Osteocyte (in vitro differentiated cells): ENCODE data around the gene CCNG2. TPM values are rescaled to one million over a fixed set of nuclear protein-coding genes. Genes with fewer than 3 reads are reported as not detected.

ENCODE experiments used
- DNase-seq: peaks from one replicate; pipeline ENCODE4 v3.0.0; 2021; ENCODE audit warnings: mixed read lengths; ENCODE audit not compliant: unreplicated experiment; ENCODE audit errors: extremely low spot score
- H3K27ac Mint-ChIP-seq: one replicate; pipeline ENCODE4 v1.8.0; 2021; ENCODE audit warnings: mild to moderate bottlenecking, mixed read lengths; ENCODE audit not compliant: unreplicated experiment
- H3K27me3 Mint-ChIP-seq: one replicate; pipeline ENCODE4 v1.8.0; 2021; ENCODE audit warnings: mixed read lengths; ENCODE audit not compliant: unreplicated experiment
- H3K36me3 Mint-ChIP-seq: one replicate; pipeline ENCODE4 v1.8.0; 2021; ENCODE audit warnings: mixed read lengths; ENCODE audit not compliant: unreplicated experiment
- H3K4me1 Mint-ChIP-seq: one replicate; pipeline ENCODE4 v1.8.0; 2021; ENCODE audit warnings: mixed read lengths; ENCODE audit not compliant: unreplicated experiment
- H3K4me3 Mint-ChIP-seq: one replicate; pipeline ENCODE4 v1.8.0; 2021; ENCODE audit warnings: mild to moderate bottlenecking, moderate library complexity, mixed read lengths; ENCODE audit not compliant: unreplicated experiment
- H3K9me3 Mint-ChIP-seq: one replicate; pipeline ENCODE4 v1.8.0; 2021; ENCODE audit warnings: mixed read lengths; ENCODE audit not compliant: unreplicated experiment
- total RNA-seq: library from RNA; stranded (reverse); gene quantifications from 2 replicates; pipeline ENCODE4 v1.2.1, GENCODE V29; 2021
- TF ChIP-seq, protein P1 (sequence below): fragments of 200-600 bp; sonication (generic); IDR thresholded peaks from 2 replicates; pipeline ENCODE4 v1.5.0; 2021; ENCODE audit warnings: antibody characterized with exemption, mild to moderate bottlenecking, moderate library complexity

CCNG2 gene
- total RNA-seq, 1 donor from 2014 or later, result 73.3 TPM

DNA sequence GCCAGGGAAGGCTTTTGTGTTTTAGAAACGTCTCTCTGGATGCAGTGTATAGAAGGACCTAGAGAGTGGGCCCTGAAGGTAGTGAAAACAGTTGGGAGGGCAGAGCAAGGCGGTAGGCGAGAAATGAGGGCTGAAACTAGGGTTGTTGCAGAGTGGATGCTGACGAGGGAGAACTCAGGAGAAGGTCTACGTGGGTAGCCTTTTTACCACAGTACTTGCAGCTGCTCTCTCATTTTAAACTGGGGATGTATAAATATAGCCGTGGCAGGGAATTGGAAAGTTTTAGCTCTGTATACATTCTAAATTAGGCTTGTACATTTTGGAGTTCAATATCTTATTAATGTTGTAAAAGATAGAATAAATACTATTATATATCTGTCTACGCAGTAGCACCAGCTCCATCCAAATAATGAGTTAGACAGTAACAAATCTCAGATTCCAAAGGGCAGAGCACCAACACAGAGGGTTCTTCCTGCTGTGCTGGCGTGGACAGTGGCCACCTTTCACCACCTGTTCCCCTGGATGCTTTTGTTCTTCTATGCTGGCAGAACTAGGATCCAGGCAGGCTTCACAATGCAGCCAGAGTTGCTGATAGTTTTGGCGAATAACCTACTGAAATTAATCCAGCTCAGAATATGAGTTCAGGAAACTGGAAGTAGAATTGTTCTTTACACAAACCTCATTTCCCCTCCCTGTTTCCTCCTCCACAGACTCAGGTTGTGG, 31.7 kb downstream of the CCNG2 start:
- no peak for DNase-seq
- Mint-ChIP-seq H3K4me1 (no peaks in the 10 kb centered on the region), H3K27ac (no peak overlapping the region), H3K36me3 (no peaks in the 10 kb centered on the region), H3K27me3 (peaks cover 29% of the 10 kb centered on the region), H3K9me3 (no peaks in the 10 kb centered on the region), H3K4me3 (no peak overlapping the region)
- TF ChIP-seq, protein P1, sequence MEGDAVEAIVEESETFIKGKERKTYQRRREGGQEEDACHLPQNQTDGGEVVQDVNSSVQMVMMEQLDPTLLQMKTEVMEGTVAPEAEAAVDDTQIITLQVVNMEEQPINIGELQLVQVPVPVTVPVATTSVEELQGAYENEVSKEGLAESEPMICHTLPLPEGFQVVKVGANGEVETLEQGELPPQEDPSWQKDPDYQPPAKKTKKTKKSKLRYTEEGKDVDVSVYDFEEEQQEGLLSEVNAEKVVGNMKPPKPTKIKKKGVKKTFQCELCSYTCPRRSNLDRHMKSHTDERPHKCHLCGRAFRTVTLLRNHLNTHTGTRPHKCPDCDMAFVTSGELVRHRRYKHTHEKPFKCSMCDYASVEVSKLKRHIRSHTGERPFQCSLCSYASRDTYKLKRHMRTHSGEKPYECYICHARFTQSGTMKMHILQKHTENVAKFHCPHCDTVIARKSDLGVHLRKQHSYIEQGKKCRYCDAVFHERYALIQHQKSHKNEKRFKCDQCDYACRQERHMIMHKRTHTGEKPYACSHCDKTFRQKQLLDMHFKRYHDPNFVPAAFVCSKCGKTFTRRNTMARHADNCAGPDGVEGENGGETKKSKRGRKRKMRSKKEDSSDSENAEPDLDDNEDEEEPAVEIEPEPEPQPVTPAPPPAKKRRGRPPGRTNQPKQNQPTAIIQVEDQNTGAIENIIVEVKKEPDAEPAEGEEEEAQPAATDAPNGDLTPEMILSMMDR, result no peak

DNA sequence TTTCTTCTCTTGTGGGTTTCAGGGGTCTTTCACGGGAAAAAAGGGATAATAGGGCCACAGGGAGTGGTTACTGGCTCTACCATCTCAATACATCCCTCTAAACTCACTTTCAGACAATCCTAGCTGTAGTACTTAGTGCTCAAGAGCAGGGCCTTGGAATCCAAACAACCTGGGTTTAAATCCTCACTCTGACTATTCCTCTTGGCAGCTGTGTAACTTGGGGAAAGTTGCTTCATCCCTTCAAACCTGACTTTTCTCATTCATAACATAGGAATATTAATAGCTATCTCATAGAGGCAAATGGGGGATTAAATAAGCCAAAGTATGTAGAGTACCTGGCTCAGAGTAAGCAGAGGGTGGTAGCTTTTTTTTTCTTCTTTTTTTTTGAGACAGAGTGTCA, 32.4 kb downstream of the CCNG2 start:
- TF ChIP-seq, protein P1, result no peak
- Mint-ChIP-seq H3K36me3 (no peaks in the 10 kb centered on the region), H3K4me3 (no peak overlapping the region), H3K27me3 (peaks cover 28% of the 10 kb centered on the region), H3K4me1 (no peaks in the 10 kb centered on the region), H3K9me3 (no peaks in the 10 kb centered on the region), H3K27ac (no peak overlapping the region)
- DNase-seq, result no peak

DNA sequence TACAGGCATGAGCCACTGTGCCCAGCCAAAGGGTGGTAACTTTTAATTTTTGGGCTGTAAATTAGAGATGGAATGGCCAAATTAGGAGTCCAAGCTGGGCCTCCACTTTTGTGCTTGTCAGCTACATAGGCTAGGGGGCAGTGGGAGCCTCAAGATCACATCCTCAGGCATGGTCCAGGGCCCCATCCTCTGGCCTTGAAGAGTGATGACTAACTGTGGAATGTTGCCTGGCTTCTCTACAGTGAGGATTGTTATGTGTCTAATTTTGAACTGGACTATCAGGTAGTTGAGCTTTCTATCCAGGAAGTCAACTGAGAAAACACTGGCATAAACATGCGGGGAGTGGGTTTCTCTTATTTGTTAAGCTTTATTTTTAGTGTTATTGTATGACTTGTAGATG, 33.0 kb downstream of the CCNG2 start:
- peaks cover 33% of the 10 kb centered on the region for H3K27me3 Mint-ChIP-seq
- no peaks in the 10 kb centered on the region for H3K9me3 Mint-ChIP-seq
- no peaks in the 10 kb centered on the region for H3K4me1 Mint-ChIP-seq
- H3K4me3 Mint-ChIP-seq, result no peak overlapping the region
- TF ChIP-seq, protein P1, result no peak
- no peaks in the 10 kb centered on the region for H3K36me3 Mint-ChIP-seq
- DNase-seq, result no peak
- H3K27ac Mint-ChIP-seq, result no peak overlapping the region

DNA sequence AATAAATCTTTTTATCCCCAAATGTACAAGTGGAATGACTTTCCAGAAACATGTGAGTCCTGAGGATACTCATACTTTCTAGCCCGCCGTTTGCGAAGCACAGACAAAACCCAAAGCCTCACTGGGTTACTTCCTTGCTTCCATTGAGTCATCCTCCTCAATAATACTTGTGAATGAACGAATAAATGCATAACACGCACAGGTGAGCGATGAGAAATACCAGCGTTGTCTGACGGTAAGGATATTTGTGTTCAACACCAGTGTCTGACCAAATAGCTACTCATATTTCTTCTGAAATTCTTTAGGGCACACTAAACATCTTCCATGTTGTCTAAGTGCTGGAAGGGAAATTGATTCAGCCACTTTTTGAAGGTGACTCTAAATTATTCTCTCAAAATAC, 36.0 kb downstream of the CCNG2 start:
- Mint-ChIP-seq H3K27me3 (peaks cover 36% of the 10 kb centered on the region), H3K9me3 (no peaks in the 10 kb centered on the region), H3K36me3 (no peaks in the 10 kb centered on the region), H3K4me3 (no peak overlapping the region), H3K27ac (no peak overlapping the region), H3K4me1 (no peaks in the 10 kb centered on the region)
- TF ChIP-seq, protein P1, result no peak
- DNase-seq, result no peak

DNA sequence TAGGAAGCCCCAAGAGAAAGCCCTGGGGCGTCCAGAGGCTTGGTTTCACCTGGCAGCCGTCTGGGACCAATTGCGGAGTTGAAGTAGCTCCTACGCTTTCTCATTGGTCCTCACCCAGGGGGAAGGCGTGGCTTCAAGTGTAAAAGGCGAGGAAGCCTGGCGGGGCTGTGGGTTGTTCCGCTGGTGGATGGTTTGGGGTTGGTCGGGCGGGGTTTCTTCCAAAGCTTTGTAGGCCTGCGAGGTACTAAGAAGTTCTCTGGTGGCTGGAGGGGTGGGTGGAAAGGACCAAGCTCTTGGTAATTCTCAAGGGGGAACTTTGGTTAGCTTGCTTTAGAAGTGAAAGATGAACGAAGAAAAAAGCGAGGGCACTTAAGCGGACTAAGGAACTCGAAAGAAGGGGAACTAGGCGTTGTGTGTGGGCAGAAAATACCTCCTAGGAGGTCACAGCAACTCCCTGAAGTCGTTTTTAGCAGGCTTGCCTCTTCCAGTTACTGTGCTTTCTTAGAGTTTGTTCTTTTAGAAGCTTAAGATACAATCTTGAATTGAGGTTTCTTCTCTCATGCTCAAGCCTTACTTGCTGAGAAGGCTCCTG, 36.6 kb downstream of the CCNG2 start:
- no peak for DNase-seq
- Mint-ChIP-seq H3K36me3 (no peaks in the 10 kb centered on the region), H3K27me3 (peaks cover 36% of the 10 kb centered on the region), H3K27ac (no peak overlapping the region), H3K4me1 (no peaks in the 10 kb centered on the region), H3K4me3 (no peak overlapping the region), H3K9me3 (no peaks in the 10 kb centered on the region)
- TF ChIP-seq, protein P1, result no peak
